ENCODE data around the gene KRT40. TPM values are rescaled to one million over a fixed set of nuclear protein-coding genes. Genes with fewer than 3 reads are reported as not detected.

Gene KRT40
- 10 to 100 TPM in 1 of 4 donors, not detected in 3; 12.3 TPM for total RNA-seq

DNA sequence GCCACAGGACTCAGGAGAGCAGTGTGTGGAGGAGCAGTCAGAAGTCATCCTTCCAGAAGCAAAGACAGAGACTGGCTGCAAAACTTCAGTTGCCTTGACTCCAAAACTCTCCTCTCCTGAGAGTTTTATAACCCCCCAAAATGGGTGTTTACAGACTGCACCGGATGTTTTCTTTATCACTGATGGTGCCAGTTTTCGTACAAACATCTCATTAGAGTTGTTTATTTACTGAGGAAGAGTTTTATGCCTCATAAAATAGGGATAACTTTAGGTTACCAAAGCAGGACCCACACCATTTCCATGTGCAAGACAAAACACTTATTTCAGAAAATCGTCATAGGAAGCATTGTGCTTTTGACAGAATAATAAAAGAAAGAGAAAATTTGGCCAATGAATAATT, at the start of gene KRT40:
Gene KRT40 (minus strand): TSS at position 101 of the 400 bp plus-strand sequence. CDS start 53 bp downstream, at position 48.
- intact Hi-C loops (cut with DNase I; ENCODE audit: low total_unique reads), result no loop called here
- H3K4me3 ChIP-seq (ENCODE audit: low read depth, poor library complexity, severe bottlenecking), result no peak within 1 kb of the TSS
- TF ChIP-seq, protein P1, sequence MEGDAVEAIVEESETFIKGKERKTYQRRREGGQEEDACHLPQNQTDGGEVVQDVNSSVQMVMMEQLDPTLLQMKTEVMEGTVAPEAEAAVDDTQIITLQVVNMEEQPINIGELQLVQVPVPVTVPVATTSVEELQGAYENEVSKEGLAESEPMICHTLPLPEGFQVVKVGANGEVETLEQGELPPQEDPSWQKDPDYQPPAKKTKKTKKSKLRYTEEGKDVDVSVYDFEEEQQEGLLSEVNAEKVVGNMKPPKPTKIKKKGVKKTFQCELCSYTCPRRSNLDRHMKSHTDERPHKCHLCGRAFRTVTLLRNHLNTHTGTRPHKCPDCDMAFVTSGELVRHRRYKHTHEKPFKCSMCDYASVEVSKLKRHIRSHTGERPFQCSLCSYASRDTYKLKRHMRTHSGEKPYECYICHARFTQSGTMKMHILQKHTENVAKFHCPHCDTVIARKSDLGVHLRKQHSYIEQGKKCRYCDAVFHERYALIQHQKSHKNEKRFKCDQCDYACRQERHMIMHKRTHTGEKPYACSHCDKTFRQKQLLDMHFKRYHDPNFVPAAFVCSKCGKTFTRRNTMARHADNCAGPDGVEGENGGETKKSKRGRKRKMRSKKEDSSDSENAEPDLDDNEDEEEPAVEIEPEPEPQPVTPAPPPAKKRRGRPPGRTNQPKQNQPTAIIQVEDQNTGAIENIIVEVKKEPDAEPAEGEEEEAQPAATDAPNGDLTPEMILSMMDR (IDR thresholded peaks at IDR 0.05), result no peak
- TF ChIP-seq POLR2A (IDR thresholded peaks at IDR 0.05), result no peak
- DNase-seq (ENCODE audit: low spot score in 2 of 2), result no peak
- 61 to 63% methylated on average over 3 of the region's 3 CpGs for WGBS, 2 donors

DNA sequence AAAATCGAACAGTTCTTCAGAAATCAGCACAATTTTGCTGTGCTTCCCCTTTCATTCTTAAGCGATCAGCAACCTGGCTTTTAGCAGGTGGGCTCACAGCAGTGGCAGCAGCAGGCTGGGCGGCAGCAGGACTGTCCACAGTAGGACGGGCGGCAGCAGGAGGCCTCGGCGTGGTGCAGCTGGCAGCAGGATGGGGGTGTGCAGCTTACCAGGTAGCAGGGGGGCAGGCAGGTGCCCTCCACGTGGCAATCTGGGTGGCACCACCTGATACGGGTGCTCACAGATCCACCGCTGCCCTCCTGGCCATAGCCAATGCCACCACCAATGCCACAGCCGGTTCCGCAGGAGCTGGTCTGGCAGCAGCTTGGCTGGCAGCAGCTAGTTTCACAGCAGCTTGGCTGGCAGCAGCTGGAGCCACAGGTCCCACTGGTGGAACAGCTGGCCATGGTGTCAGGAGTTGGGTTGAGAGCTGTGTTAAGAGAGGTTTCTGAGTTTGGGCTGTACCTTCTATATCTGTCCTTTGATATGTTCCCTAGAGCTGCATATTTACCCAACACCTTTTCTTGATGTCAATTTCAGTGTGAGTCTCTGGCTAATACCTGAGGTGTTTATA, 45.6 kb upstream of the KRT40 start, which contains the start of gene KRTAP1-4:
Gene KRTAP1-4 (minus strand): TSS at position 563 of the 613 bp plus-strand sequence. CDS start 117 bp downstream, at position 446.
- intact Hi-C loops (cut with DNase I; ENCODE audit: low total_unique reads), result no loop called here
- TF ChIP-seq, protein P1 (IDR thresholded peaks at IDR 0.05), result no peak
- 77 to 89% methylated on average over 10 to 12 of the region's 12 CpGs for WGBS, 2 donors
- no peak within 1 kb of the TSS for H3K4me3 ChIP-seq (ENCODE audit: low read depth, poor library complexity, severe bottlenecking)
- DNase-seq (ENCODE audit: low spot score in 2 of 2), result no peak

DNA sequence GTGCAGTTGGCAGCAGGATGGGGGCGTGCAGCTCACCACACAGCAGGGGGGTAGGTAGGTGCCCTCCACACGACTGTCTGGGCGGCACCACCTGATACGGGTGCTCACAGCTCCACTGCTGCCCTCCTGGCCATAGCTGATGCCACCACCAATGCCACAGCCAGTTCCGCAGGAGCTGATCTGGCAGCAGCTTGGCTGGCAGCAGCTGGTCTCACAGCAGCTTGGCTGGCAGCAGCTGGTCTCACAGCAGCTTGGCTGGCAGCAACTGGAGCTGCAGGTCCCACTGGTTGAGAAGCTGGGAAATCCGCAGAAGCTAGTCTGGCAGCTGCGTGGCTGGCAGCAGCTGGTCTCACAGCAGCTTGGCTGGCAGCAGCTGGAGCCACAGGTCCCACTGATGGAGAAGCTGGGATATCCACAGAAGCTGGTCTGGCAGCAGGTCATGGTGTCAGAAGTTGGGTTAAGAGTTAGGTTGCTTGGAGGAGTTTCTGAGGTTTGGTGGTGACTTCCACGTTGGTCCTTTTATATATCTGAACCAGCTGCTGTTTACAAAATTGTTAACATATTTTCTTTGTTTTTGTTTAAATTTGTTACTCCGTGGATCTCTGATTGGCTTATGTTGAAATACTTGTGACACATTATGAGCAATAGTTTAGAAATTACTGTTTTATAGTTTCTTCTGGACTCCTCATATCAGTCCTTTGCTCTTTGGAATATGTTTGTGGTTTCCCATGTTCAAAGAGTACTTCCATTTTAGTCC, 42.8 kb upstream of the KRT40 start, which contains the start of gene KRTAP1-5:
Gene KRTAP1-5 (minus strand): TSS at position 494 of the 757 bp plus-strand sequence. CDS start 53 bp downstream, at position 441.
- TF ChIP-seq, protein P1 (IDR thresholded peaks at IDR 0.05), result no peak
- no peak for TF ChIP-seq POLR2A (IDR thresholded peaks at IDR 0.05)
- no peak for DNase-seq (ENCODE audit: low spot score in 2 of 2)
- intact Hi-C loops (cut with DNase I; ENCODE audit: low total_unique reads), result no loop called here
- WGBS, 2 donors, result 38 to 43% methylated on average over 5 to 9 of the region's 9 CpGs
- no peak within 1 kb of the TSS for H3K4me3 ChIP-seq (ENCODE audit: low read depth, poor library complexity, severe bottlenecking)

DNA sequence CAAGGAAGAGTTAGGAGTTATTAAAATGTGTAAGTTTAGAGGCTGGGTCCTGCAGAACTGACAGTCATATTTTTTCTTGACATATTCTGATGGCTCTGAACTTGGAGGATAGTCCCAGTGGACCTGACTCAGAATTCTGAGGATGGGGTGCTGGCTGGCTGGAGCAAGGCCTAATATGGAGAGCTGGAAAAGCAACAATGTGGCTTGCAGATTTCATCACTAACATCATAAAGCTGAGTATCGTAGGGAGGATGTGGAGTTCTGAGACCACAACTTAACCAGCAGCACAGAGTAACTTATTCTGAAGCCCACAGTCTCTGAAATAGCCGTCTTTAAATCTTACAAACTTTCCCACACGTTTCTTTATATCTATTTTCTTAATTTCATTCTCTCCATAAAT, 40.6 kb upstream of the KRT40 start:
- H3K4me3 ChIP-seq (ENCODE audit: low read depth, poor library complexity, severe bottlenecking), result no peak overlapping the region
- 65 to 70% methylated on average over 3 of the region's 3 CpGs for WGBS, 2 donors

DNA sequence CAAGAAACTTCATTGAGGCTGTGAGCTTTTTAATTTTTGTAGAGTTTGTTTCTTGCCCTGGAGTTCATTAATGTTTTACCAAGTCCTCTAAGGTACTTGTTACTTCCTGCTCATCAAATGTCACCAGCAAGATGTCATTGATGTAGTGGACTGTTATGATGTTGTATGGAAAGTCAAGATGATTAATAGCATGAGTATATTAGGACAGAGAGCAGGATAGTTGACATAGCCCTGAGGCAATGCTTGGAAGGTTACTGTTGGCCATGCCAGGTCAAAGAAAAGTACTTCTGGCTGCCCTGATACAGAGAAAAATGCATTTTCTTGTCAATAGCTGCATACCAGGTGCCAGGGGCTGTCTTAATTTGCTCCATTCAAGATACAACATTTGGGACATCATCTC, 36.2 kb upstream of the KRT40 start:
- no peak for DNase-seq (ENCODE audit: low spot score in 2 of 2)
- intact Hi-C loops (cut with DNase I; ENCODE audit: low total_unique reads), result no loop called here
- no peak for TF ChIP-seq POLR2A (IDR thresholded peaks at IDR 0.05)
- TF ChIP-seq, protein P1 (IDR thresholded peaks at IDR 0.05), result no peak
- H3K4me3 ChIP-seq (ENCODE audit: low read depth, poor library complexity, severe bottlenecking), result no peak overlapping the region

More for the DNA sequence above, 40.6 kb upstream of the KRT40 start:
- no peak for TF ChIP-seq POLR2A (IDR thresholded peaks at IDR 0.05)
- TF ChIP-seq, protein P1 (IDR thresholded peaks at IDR 0.05), result no peak
- DNase-seq (ENCODE audit: low spot score in 2 of 2), result no peak
- intact Hi-C loops (cut with DNase I; ENCODE audit: low total_unique reads), result no loop called here
